Activated CD8-positive, alpha-beta memory T cell treated with anti-CD3 and anti-CD28 coated beads, Interleukin-2, amount 50 U/mL, for 24 hours (primary cell): ENCODE results near the gene ZNF576.
"Not testable (repeated sequence)": the region's sequence is repeated elsewhere in the genome, so short reads cannot be mapped to it uniquely, and the experiment has no call there.

Source experiments
- DNase-seq: peaks from one replicate; pipeline ENCODE4 v3.0.0-alpha.2; 2020; ENCODE audit errors: extremely low read depth

The ZNF576 gene

DNA sequence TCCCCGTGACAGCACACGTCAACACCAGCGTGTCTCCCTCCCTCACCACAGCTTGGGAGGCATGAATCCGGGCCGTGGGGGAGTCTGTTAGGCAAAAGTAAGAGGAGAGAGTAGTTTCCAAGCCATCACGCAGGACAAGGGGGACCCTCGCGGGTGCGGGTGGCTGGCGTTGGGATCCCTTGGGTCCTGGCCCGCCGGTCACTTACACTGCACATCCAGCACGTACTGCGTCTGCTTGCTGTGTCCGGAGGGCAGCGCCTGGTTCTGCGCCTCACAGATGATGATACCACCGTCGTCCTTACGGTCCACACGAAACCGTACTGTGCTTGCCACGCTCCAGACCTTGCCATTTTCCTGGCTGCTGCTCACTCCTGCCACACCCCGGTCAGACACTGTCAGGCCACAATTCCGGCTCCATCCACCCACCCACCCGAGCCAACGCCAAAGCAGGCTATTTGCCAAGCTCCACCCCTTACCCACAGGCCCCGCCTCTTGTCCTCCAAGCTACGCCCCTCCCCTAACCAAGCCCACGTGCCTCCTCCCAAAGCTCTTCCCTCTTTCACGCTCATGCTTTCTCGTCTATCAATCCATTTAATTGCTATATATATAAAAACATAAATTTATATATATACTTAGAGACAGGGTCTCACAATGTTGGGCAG lies 29.7 kb downstream of the ZNF576 start:
- no peak for DNase-seq

DNA sequence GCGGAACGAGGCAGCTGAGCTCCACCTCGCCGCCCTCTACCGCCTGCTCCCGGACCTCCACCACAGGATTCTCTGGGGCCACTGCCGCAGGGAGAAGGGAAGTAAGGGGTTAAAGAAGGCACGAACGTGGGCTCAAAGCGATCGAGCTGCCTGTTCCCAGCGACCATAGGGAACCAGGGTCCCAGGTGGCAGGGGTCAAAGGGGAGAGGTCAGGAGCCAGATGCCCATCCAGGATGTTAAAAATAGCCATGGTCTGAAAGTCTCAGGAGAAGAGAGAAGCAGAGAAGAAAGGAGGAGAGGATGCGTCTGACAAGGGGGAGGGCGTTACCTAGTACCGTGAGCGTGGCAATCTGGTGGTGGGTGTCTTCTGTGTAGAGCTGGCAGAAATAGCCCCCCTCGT lies 30.4 kb downstream of the ZNF576 start:
- DNase-seq: no peak

DNA sequence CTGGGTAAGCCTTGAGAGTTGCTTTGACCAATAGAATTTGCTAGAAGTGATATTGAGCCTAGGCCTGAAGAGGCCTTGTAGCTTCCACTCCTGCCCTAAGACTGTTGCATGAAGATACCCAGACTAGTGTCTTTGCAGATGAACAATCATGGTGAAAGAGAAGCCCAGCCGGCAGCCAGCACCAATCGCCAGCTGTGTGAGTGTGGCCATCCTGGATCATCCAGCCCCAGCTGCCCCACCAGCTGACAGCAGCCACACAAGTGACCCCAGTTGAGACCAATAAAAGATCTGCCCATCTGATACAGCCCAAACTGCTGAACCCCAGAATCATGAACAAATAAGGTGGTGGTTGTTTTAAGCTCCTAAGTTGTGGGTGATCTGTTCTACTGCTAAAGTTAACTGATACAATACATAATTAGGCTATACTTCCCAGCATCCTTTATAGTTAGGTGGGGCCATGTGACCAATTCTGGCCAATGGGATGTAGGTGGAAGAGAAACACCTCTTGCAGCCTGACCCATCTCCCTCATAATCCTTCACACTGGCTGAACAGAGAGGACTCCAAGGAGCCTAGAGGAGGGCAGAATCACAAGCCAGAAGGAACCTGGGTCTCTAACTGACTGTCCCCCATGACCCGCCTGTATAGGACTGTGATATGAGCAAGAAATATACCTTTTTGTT lies 32.4 kb downstream of the ZNF576 start:
- DNase-seq: no peak

DNA sequence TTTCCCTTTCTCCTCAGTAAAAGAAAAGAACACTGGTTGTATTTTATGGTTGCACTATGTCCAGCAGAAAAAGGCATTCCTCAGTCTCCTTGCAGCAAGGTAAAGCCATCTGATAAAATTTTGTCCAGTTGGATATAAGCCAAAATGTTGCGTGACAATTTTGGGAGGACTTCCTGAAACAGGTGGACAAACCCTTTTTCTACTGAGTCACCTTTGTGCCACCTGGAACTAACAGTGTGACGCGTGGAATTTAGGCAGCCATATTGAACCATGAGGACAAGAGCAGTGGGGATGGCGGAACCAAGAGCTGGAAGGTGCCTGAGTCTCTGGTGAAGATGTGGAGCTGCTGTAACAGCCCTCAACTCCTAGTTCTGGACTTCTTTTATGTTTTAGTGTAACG lies 35.1 kb downstream of the ZNF576 start:
- no peak for DNase-seq

DNA sequence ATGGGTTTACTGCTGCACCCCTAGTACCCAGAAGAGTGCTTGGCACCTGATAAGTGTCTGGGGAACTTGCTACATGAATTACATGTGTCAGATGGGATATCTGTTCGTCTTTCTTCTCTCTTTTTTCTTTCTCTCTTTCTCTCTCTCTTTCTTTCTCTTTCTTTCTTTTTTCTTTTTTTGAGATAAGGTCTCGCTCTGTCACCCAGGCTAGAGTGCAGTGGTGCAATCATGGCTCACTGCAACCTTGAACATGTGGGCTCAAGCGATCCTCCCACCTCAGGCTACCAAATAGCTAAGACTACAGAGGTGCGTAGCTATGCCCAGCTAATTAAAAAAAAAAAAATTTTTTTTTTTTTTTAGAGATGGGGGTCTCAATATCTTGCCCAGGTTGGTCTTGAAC lies 37.1 kb downstream of the ZNF576 start:
- no peak for DNase-seq

DNA sequence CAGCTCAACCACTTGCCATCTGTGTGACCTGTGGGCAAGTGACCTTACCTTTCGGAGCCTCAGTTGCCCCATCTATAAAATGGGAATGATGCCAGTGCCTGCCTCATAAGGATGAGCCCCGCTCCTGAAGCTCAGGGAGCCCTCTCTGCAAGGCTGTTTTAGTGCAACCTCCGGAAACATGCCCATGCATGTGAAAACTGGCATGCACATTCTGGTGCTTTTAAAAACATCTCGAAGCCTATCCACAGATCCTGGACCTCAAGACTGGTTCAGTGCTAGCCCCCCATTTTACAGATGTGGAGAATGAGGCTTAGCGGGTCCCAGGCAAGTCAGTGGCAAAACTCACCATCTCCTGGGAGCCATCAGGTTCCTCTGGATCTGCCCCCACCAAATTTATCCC lies 37.7 kb downstream of the ZNF576 start:
- no peak for DNase-seq

DNA sequence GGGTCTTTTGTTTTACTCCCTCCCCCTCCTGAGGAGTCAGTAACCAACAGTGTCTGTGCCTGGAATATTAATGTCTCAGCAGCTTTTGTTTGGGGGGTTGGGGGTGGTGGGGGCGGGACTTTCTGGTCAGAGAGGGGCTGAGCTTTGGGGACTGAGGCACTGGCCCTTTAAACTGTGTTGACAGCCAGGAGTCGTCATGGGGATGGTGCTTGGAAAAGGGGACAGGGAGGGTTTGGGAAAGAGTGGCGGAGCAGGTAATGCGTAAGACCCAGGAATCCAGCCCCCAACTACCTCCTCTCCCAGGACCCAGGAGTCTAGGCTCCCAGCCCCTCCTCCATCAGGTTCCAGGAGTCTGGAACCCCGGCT lies 38.1 kb downstream of the ZNF576 start:
- DNase-seq: no peak

DNA sequence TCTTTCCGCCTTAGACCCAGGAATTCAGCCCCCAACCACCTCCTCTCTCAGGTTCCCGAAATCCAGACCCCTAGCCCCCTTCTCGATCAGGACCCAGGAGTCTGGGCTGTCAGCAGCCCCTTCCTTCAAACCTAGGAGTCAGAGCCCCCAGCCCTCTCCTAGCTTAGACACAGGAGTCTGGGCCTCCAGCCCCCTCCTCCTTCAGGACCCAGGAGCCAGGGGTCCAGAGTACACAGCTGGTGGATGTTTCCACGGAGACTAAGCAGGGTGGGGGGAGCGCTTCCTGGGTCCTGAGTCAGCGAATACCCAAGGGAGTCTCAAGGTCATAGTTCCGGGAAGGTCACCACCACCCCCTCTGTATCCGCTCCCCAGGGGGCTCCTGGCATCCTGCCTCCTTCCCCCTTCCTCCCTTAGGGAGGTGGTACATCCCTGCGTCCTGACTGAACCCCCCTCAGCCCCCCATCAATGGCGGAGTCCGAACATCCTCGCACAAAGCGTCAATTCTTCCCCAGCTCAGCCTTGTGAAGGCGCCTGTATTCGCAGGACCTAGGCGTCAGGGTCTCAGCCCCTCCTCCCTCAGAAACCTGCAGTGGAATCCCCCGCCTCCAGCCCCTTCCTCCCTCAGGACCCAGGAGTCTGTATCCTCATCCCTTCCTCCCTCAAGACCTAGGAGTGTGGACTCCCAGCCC lies 38.6 kb downstream of the ZNF576 start:
- DNase-seq: no peak

DNA sequence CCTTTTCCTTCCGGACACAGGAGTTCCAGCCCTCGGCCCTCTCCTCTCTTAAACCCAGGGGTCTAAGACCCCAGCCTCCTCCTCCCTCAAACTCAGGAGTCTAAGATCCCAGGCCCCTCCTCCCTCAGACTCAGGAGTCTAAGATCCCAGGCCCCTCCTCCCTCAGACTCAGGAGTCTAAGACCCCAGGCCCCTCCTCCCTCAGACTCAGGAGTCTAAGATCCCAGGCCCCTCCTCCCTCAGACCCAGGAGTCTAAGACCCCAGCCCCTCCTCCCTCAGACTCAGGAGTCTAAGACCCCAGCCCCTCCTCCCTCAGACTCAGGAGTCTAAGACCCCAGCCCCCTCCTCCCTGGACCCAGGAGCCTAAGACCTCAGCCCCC lies 39.2 kb downstream of the ZNF576 start:
- DNase-seq: not testable (repeated sequence)

DNA sequence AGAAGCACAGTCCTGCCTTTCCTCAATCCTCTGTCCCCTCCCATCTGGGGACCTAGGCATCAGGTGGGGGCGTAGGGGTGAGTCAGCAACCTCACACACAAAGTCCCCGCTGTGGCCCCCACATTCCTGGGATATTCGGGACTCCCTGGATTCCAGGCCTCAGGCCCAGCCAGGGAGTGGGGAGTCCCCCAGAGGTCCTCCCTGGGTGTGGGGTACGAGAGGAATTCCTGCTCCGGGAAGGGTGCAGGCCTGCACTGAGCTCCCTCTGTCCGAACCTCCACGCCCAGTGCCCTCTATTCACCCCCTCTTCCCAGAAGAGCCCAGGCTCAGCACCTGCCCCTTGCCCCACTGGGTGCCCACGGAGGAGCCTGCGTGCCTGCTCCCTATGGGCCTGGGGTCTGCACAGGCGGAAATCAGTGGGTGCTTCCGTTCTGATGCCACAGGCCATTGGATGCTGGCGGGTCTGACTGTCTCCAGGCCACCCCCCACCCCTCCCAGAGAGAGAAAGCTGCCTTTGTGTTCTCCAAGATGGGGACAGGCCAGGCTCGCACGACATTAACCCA lies 39.8 kb downstream of the ZNF576 start:
- DNase-seq: no peak

DNA sequence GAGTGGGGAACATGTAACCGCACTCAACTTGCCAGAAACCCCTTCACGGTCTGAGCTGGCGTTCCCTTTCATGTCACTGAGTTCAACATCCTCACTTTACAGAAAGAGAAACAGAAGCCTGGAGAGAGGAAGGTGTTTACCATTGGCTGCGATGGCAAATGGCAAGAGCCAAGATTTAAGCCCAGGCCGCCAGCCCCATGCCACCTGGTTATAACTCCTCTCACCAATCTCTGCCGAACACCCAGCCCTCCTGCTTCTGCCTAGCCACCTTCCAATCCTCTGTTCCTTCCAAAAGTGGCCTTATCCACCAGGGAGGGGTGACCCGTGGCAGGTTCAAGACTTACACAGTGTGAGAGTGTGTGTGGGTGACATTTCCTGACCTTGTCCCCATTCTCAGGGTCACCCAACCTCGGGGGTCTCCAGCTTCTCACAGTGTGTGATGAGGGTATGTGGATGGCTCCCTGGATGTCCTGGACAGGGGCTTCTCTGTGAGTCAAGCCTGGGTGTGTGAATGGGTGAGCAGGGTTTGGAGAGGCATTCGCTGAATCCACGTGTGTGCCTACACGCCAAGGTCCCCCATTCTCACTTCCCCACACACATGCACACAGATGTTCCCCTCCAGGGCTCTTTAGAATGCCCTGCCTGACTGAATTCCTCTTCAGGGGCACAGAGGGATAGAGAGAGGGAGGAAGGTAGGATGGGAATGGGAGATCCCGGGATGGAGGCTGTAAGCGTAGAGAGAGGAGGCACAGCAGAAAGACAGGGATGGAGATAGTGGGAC lies 42.0 kb downstream of the ZNF576 start:
- no peak for DNase-seq

DNA sequence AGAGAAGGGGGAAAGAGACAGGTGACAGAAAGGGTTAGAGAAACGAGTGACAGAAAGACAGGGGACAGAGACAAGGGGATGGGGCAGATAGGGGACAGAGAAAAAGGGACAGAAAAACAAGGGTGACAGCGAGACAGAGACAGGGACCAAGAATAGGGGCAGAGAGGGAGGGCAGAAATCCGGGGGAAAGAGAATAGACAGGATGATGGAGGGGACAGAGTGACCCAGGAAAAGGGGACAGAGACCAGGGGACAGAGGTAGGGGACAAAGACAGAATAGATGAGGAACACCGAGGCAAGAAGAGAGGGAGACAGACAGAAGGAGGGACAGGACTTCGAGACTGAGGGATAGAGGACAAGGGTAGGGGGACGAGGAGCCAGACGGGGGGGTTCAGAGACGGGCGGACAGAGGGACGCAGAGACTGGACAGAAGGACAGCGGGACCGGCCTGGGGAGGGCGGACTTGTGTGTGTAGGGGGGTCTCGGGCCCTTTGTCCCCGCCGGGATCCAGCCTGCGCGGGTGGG lies 42.7 kb downstream of the ZNF576 start:
- DNase-seq: no peak

DNA sequence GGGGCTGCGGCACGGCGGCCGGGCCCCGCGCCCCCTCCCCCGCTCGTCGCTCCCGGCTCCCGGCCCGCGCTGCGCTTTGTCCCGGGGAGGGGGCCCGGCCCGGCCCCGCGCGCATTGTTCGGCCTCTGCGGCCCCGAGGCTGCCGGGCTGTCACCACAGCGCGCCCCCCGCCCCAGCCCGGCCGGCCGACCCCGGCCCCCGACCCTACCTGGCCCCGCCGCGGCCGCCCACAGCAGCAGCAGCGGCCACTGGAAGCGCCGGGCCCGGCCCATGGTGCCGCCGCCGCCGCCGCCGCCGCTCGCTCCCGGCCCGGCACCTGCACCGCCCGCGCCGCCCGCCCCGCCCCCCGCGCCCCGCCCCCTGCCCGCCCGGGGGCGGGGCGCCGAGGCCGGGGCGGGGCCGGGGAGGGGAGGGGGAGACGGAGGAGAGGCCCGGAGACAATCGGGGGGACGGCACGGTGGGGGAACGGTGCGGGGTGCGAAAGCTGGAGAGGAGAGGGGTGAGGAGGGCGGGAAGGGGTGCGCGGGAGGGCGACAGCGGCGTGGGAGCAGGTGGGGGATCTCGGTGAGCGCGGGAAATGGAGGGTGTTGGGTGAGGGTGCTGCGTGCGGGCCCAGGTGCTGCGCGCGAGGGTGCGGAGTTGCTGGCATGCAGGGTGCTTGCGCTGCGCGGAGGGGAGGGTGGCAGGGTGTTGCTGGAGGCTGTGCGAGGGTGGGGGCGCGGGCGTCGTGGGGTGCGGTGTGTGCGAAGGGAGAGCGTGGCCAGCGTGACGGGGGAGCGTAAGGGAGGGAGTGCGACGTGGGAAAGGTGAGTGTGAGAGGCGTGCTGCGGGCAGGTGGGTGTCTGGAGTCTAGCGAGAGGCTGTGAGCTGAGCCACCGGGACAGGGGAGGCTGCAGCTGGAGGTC lies 43.4 kb downstream of the ZNF576 start, which contains the start of gene CADM4:
TSS of gene CADM4 (minus strand) at position 332 of the 905 bp plus-strand sequence. CDS start at position 272, 60 bp downstream.
- DNase-seq: no peak

DNA sequence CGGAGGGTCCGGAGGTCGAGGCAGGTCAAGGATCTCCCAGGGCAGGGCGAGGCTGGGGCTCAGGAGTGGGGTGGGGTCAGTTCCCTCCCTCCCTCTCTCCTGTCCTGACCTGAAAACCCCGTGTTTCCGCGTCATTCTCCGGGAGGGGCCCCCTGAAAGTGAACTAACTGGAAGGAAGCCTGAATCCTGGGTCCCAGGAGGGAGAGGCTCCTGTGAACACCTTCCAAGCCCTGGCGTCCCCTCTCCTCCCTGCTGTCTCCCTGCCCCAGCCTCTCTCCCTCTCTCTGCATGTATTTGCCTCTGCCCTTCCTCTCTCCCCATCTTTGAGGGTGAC lies 44.0 kb downstream of the ZNF576 start:
- no peak for DNase-seq

DNA sequence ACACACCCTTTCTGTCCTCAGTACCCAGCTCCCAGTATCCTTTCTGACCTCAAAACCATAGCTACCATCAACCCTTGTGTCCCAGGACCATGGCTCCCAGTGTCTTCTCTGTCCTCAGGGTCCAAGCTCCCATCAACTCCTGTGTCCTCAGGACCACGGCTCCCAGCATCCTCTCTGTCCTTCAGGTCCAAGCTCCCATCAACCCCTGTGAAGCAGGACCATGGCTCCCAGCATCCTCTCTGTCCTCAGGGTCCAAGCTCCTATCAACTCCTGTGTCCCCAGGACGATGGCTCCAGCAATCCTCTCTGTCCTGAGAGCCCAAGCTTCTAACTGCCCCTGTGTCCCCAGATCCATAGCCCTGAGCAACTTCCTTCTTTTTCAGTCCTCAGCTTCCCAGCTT lies 44.9 kb downstream of the ZNF576 start:
- DNase-seq: no peak

DNA sequence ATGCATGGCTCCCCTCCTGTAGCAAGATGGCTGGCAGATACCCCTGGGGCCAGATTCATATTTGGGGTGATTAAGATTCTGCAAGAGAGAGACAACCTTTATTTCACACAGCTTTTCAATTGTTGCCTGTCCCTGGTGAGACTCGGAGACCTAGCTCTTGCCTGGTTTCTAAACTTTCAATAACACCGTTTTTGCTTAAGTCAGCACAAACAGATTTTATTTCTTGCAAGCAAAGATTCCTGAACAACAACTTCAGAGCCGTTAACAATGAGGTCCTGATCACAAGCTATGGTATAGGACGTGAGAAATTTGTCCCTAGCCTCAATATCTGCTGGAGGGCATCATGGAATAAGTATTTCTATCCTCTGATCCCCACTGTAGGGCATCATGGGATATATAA lies 46.1 kb downstream of the ZNF576 start:
- DNase-seq: no peak

DNA sequence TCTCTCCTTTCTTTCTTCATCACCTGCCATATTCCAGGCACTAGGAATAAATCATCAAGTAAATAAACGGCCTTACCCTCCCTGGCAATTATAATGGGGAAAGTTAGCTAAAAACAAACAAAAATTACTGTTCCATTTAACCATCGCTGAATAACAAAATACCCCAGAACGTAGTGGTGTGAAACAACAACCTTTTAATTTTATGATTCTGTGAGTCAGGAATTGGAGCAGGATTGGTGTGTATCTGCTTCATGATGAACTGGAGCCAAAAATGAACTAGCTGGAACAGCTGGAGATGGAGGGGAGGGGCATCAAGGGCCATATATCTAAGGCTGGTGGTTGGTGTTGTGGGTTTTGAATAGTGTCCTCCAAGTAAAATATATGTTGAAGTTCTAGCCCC lies 46.9 kb downstream of the ZNF576 start:
- no peak for DNase-seq

DNA sequence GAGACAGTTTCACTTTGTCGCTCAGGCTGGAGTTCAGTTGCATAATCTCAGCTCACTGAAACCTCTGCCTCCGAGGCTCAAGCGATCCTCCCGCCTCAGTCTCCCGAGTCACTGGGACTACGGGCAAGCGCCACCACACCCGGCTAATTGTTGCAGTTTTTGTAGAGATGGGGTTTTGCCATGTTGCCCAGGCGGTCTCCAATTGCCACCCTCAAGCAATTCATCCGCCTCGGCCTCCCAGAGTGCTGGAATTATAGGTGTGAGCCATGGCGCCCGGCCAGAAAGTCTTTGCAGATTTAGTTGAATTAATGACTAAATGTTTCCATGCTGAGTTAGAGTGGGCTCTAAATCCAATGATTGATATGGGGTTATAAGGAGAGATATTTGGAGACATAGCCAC lies 47.8 kb downstream of the ZNF576 start:
- no peak for DNase-seq

DNA sequence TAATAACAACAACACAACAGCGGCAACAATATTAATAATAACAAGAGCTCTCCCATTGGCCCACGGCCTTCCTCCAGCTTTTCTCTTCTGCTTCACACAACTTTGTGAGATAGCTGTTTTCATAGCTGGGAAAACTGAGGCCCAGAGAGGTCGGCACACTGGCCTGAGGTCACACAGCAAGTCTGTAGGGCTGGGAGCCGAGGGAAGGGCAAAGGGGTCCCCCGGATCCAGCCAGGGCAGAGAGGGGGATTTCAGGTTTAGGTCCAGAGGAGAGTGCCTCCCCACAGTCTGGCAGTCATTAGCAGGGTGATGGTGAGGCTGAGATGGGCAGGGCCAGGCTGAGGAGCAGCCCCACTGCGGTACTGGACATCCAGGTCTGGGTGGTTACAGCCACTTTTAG lies 52.2 kb downstream of the ZNF576 start:
- DNase-seq: no peak

DNA sequence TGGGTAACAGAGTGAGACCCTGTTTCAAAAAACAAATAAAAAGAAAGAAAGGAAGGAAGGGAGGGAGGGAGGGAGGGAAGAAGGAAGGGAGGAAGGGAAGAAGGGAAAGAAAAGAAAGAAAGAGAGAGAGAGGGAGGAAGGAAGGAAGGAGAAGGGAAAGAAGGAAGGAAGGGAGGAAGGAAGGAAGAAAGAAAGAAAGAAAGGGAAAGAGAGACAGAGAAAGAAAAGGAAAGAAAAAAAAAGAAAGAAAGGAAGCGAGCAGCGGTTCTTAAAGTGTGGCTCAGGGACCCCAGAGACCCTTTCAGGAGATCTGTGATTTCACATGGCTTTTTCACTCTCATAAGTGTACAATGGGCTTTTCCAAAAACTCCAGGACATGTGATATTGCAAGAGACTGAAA lies 53.1 kb downstream of the ZNF576 start:
- no peak for DNase-seq

DNA sequence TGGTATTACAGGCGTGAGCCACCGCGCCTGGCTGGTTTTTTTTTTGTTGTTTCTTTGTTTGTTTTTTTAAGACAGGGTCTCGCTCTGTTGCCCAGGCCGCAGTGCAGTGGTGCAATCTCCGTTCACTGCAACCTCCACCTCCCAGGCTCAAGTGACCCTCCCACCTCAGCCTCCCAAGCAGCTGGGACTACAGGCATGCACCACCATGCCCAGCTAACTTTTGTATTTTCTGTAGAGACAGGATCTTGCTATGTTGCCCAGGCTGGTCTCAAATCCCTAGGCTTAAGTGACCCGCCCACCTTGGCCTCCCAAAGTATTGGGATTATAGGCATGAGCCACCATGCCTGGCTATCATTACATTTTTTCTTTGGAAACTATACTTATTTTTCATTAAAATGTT lies 53.9 kb downstream of the ZNF576 start:
- DNase-seq: not testable (repeated sequence)
